ENCODE data around the gene CELSR1. TPM values are rescaled to one million over a fixed set of nuclear protein-coding genes. Genes with fewer than 3 reads are reported as not detected.

The CELSR1 gene
- total and polyA plus RNA-seq, 2 of the 13 experiments (the other 11 are each of a cell fraction or from before 2014, with no cell fraction given) = 0.78 to 1.8 TPM

GRCh38 chr22:46443850-46444389 is 93.5 kb downstream of the CELSR1 start:
- peak overlapping the region; percentile 14 to 62 (median 34); a peak in 5 of 6 replicates for H3K4me3 ChIP-seq (replicated peaks in 1 of 3; ENCODE audit: insufficient read depth in 1 of 3, low read depth in 2 of 3, low read length in 3 of 3)
- peak overlapping the region; percentile 56 for H3K9ac ChIP-seq (ENCODE audit: insufficient read depth, low read depth, low read length)
- FAIRE-seq (no peak), DNase-seq (ENCODE audit: low spot score) (peak; percentile 21), ATAC-seq (peak; percentile 75)
- POLR2A ChIA-PET = interaction anchor here (1.1 to 1.8 kb wide), 3 partner anchors 13 to 120 kb away, joined by 3 to 19 read pairs (median 3); no protein-coding TSS in a partner anchor
- no peaks in the 10 kb centered on the region for H3K79me2 ChIP-seq (ENCODE audit: insufficient read depth, low read length)
- in situ Hi-C loops (cut with HindIII; ENCODE audit: extremely low pct_ligation_motif_present, low pct_unique_long_range_greater_than_20kb) = loop anchor here (5.0 kb wide), 1 partner anchor 77 kb away; no protein-coding TSS in a partner anchor
- CTCF ChIA-PET (ENCODE audit: low intra/inter-chr PET ratio, low total read pairs) = interaction anchor here (1.3 to 1.6 kb wide), 2 partner anchors 76 to 87 kb away, joined by 3 to 8 read pairs; no protein-coding TSS in a partner anchor
- intact Hi-C loops (cut with micrococcal nuclease; ENCODE audit: unreplicated experiment) = loop anchor here (5.0 kb wide), 1 partner anchor 67 kb away; no protein-coding TSS in a partner anchor
- no peaks in the 10 kb centered on the region for H4K20me1 ChIP-seq (ENCODE audit: insufficient read depth, low read length)
- H3K4me1 ChIP-seq (ENCODE audit: insufficient read depth, low read length) = peaks cover 31% of the 10 kb centered on the region
- no peaks in the 10 kb centered on the region for H3K36me3 ChIP-seq (replicated peaks in 1 of 2; ENCODE audit: control insufficient read depth in 1 of 2, insufficient read depth in 2 of 2, low read length in 2 of 2)
- H3K9me3 ChIP-seq (ENCODE audit: low read length) = no peaks in the 10 kb centered on the region
- H3K27me3 ChIP-seq (ENCODE audit: control insufficient read depth in 1 of 2, insufficient read depth in 2 of 2, low read length in 2 of 2) = no peaks in the 10 kb centered on the region; a peak in 1 of 5 replicates
- no TSS peak for BruUV-seq (replicated peaks)
- WGBS (ENCODE audit: low lambda C conversion rate) = 3% methylated on average over 10 of the region's 15 CpGs
- peak overlapping the region; percentile 15 for H2AFZ ChIP-seq (ENCODE audit: low read length)
- H3K27ac ChIP-seq (ENCODE audit: extremely low read length, insufficient read depth, low read length) = no peak overlapping the region
- H3K4me2 ChIP-seq (ENCODE audit: low read depth, low read length) = peak overlapping the region; percentile 88
- TF ChIP-seq PRDM4 (CRISPR knock-in tag; IDR thresholded peaks at IDR 0.05; ENCODE audit: borderline replicate concordance) = no peak
- TF ChIP-seq MXD1 (CRISPR knock-in tag; IDR thresholded peaks at IDR 0.05) = no peak
- no peak for TF ChIP-seq ZBTB33 (CRISPR knock-in tag; IDR thresholded peaks at IDR 0.05)
- no peak for TF ChIP-seq ZNF703 (CRISPR knock-in tag; IDR thresholded peaks at IDR 0.05; ENCODE audit: borderline replicate concordance)
- TF ChIP-seq ZNF33A (CRISPR knock-in tag; IDR thresholded peaks at IDR 0.05; ENCODE audit: borderline replicate concordance) = no peak
- TF ChIP-seq PATZ1 (CRISPR knock-in tag; IDR thresholded peaks at IDR 0.05) = no peak
- TF ChIP-seq AHDC1 (CRISPR knock-in tag; IDR thresholded peaks at IDR 0.05; ENCODE audit: borderline replicate concordance) = no peak
- peak; percentile 91 for TF ChIP-seq ZNF777 (CRISPR knock-in tag; IDR thresholded peaks at IDR 0.05)
